ENCODE data around the gene TRPM2. TPM values are rescaled to one million over a fixed set of nuclear protein-coding genes. Genes with fewer than 3 reads are reported as not detected.

The TRPM2 gene
- total and polyA plus RNA-seq, 2 donors (not counting 3 experiments of a cell fraction or from before 2014, with no cell fraction given), result not detected

DNA sequence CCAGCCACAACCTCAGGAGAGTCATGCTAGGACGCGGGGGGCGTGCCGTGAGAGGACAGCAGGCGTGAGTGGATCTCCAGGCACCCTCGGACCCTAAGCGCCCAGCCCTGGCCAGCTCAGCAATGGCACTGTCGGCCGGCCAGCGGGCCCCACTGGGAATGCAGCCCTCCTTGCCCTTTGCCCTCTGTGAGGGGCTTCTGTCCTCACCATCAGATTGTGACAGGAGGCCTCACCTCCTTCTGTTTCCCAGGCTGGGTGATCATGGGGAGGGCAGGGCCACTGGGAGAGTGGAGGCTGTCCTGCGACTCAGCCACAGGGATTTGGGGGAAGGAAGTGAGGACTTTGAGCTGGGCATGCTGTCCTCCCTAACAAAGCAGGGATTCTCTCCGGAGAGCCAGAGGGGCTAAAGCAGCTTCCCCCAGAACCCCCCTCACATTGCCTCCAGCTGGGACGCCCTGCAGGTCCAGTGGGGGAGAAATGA lies 95.3 kb downstream of the TRPM2 start:
- Histone ChIP-seq H3K27ac (ENCODE audit: insufficient read depth, low read depth, low read length) (no peak overlapping the region), H3K4me3 (replicated peaks in 1 of 3; ENCODE audit: insufficient read depth in 1 of 3, low read depth in 1 of 3, low read length in 3 of 3) (no peak overlapping the region), H3K9me3 (replicated peaks; ENCODE audit: control insufficient read depth, insufficient read depth, low read length) (no peaks in the 10 kb centered on the region), H3K4me1 (ENCODE audit: control insufficient read depth, extremely low read depth, insufficient read depth, low read length) (no peaks in the 10 kb centered on the region), H3K36me3 (ENCODE audit: control insufficient read depth in 2 of 2, extremely low read depth in 1 of 2, insufficient read depth in 2 of 2, low read length in 2 of 2) (no peaks in the 10 kb centered on the region), H3K79me2 (ENCODE audit: control insufficient read depth, insufficient read depth, low read length) (no peaks in the 10 kb centered on the region), H3K4me2 (ENCODE audit: insufficient read depth, low read length) (no peak overlapping the region), H4K20me1 (replicated peaks; ENCODE audit: control insufficient read depth, extremely low read depth, insufficient read depth, low read length) (no peaks in the 10 kb centered on the region), H3K9me1 (replicated peaks; ENCODE audit: control insufficient read depth, extremely low read depth, insufficient read depth, low read length) (no peaks in the 10 kb centered on the region), H2AFZ (ENCODE audit: low read depth, low read length) (no peak overlapping the region), H3K9ac (replicated peaks; ENCODE audit: extremely low read depth, insufficient read depth, low read length) (no peak overlapping the region), H3K27me3 (ENCODE audit: control insufficient read depth in 2 of 2, insufficient read depth in 2 of 2, low read length in 2 of 2) (no peaks in the 10 kb centered on the region)
- dilution Hi-C loops (cut with MboI; ENCODE audit: extremely low pct_ligation_motif_present, low sequenced_read_pairs) (no loop called here), intact Hi-C loops (cut with micrococcal nuclease) (no loop called here)
- no TSS peak for BruUV-seq (replicated peaks)
- no peak for TF ChIP-seq FOS (IDR thresholded peaks at IDR 0.05; ENCODE audit: borderline replicate concordance, insufficient read depth, low read length)
- no peak for TF ChIP-seq MYC (IDR thresholded peaks at IDR 0.05; ENCODE audit: low read depth, low read length)
- TF ChIP-seq, protein P1, sequence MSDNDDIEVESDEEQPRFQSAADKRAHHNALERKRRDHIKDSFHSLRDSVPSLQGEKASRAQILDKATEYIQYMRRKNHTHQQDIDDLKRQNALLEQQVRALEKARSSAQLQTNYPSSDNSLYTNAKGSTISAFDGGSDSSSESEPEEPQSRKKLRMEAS (IDR thresholded peaks at IDR 0.05; ENCODE audit: insufficient read depth, insufficient read length), result no peak
- TF ChIP-seq POLR2AphosphoS5 (IDR thresholded peaks at IDR 0.05; ENCODE audit: insufficient read depth, low read depth, low read length), result no peak
- TF ChIP-seq JUN (IDR thresholded peaks at IDR 0.05; ENCODE audit: borderline replicate concordance, insufficient read depth, insufficient read length, low read depth), result no peak
- no peak for TF ChIP-seq EZH2 (IDR thresholded peaks at IDR 0.05; ENCODE audit: borderline replicate concordance, low read depth, low read length, severe bottlenecking)
- no peak for TF ChIP-seq POLR2A (IDR thresholded peaks at IDR 0.05; ENCODE audit: low read depth, low read length)
- TF ChIP-seq, protein P2, sequence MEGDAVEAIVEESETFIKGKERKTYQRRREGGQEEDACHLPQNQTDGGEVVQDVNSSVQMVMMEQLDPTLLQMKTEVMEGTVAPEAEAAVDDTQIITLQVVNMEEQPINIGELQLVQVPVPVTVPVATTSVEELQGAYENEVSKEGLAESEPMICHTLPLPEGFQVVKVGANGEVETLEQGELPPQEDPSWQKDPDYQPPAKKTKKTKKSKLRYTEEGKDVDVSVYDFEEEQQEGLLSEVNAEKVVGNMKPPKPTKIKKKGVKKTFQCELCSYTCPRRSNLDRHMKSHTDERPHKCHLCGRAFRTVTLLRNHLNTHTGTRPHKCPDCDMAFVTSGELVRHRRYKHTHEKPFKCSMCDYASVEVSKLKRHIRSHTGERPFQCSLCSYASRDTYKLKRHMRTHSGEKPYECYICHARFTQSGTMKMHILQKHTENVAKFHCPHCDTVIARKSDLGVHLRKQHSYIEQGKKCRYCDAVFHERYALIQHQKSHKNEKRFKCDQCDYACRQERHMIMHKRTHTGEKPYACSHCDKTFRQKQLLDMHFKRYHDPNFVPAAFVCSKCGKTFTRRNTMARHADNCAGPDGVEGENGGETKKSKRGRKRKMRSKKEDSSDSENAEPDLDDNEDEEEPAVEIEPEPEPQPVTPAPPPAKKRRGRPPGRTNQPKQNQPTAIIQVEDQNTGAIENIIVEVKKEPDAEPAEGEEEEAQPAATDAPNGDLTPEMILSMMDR (IDR thresholded peaks at IDR 0.05; ENCODE audit: extremely low read depth in 1 of 2, insufficient read depth in 1 of 2, low read depth in 1 of 2, low read length in 2 of 2), result no peak
- no peak for TF ChIP-seq GATA2 (IDR thresholded peaks at IDR 0.05; ENCODE audit: insufficient read depth, insufficient read length, low read depth, low read length)
- DNase-seq (ENCODE audit: low read depth, low spot score) (no peak), FAIRE-seq (no peak)
- ChIA-PET POLR2A (no interaction called here), CTCF (no interaction called here)

All from endothelial cell of umbilical vein (primary cell).